Amniotic epithelial cell (primary cell): ENCODE measurements around the gene CACNA1A.
"Not testable (repeated sequence)": the region's sequence is repeated elsewhere in the genome, so short reads cannot be mapped to it uniquely, and the experiment has no call there.

ENCODE experiments used
- DNase-seq: peaks from one replicate; pipeline ENCODE4 v3.0.0-alpha.2; 2010; ENCODE audit warnings: low read depth

CACNA1A gene

DNA sequence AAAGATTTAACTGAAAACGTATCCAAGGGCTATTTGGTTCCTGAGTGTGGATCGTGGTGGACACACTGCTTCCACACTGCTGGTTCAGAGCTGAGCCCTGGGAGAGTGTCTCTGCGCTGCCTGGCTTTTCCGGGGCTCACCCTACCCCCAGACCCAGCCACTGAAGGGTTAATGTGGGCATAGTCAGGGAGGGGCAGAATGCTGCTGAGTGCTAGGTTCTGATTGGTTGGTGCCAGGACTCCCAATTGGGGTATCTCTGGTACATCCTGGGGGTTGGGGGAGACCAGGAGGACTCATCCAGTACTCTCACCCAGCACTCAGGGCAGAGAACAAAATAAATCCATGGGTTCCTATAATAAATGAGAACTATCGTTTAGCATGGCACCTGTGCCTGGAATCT is 142.3 kb downstream of the CACNA1A start:
- DNase-seq = no peak

DNA sequence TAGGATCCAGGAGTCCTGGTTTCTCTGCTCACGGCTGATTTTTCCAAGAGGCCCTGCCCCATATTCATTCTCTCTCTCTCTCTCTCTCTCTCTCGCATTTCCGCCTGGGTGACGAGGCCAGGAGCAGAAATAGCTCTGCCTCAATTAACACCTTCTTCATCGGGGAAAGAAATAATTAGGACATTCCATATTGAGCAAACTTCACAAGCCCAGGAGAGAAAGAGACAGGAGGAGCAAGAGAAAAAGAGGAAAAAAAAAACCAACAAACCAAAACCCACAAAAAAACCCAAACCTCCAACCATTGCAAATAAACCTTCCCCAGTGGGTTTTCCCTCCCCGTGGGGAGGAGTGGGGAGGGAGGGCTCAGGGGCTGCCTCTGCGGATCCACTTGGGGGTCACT is 143.0 kb downstream of the CACNA1A start:
- no peak for DNase-seq

DNA sequence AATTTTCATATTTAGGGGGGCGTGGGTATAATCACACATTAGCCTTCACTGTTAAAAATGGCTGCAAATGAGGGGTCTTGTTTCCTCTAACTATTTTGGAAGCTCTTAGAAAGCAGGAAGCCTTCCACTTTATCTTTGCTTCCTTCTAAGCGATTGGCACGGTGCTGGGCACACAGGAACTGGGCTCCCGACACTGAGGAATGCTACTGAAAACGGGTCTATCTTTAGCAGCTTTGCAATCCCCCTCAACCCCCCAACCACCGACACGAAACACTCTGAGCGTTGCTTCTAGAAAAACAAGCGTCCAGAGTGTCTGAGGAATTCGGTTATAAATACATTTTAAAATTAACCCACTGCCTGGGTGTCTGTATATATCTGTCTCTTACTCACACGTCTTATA is 143.6 kb downstream of the CACNA1A start:
- no peak for DNase-seq

DNA sequence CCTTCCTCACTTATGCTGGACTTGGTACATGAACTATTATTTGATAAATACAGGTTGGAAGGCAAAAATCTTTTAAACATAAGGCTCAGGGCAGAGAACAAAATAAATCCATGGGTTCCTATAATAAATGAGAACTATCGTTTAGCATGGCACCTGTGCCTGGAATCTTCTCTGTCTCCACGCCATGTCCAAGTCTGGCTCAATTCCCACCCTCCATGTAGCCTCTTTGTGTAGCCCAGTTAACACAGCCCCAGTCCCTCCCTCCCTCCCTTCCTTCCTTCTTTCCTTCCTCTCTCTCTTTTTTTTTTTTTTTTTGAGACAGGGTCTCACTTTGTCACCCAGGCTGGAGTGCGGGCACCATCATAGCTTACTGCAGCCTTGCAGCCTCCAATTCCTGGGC is 144.6 kb downstream of the CACNA1A start:
- DNase-seq = not testable (repeated sequence)

DNA sequence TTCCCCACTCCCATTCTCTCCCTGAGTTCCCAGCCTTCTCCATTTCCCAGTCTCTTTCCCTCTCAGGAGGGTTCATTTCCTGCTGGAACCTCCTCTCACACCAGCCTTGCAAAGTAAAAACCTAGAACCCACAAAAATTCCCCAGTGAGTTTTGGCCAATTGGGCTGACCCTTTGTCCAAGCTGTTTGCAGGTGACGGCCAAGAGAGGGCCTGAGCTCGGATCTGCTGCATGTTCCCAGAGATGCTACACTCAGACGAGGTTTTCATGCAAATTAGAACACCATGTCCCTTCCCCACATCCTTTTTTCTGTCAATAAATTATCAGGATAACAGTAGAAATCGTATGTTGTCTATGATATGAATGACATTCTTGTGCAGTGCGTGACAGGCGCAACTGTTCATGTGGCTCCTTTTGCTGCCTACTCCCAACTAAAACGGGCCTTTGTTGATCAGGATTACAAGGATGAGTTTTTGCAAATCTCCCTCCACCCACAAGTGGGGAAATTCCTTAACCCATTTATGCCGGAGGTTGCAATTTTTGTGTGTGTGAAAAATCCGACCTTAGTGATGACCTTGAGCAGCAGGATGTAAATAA is 149.5 kb downstream of the CACNA1A start:
- no peak for DNase-seq

DNA sequence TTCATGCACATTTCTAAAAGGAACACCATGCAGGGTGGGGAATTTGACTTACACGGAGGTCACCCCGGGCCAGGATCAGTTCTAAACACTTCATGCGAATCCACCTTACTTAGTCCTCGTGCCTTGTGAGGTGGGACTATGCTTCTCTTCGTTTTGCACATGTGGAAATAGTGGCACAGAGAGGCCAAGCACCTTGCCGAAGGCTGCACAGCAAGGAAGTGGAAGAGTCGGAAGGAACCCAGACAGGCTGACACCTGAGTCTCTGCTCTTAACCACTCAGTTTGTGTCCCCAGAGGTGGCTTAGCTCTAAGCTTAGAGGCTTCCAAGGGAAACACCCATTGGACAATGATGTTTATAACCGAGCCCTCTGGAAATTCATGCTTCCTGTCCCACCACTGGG is 150.1 kb downstream of the CACNA1A start:
- no peak for DNase-seq

DNA sequence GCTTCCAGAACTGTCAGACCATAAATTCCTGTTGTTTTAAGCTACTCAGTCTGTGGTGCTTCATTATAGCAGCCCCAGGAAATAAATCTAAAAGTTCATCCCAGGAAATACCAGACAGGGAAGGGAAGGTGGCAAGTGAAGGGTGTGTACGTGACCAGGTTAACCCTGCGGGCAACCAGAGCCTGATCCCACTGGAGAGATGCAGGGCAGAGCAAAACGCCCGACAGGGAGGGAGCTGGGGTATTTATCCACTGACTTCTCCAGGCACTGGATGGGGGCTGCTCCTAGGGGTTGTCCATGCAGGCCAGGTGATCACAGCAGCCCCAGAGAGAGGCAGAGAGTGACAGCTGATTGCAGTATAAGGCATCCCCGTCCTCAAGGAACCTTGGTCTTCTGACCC is 150.9 kb downstream of the CACNA1A start:
- DNase-seq = no peak

DNA sequence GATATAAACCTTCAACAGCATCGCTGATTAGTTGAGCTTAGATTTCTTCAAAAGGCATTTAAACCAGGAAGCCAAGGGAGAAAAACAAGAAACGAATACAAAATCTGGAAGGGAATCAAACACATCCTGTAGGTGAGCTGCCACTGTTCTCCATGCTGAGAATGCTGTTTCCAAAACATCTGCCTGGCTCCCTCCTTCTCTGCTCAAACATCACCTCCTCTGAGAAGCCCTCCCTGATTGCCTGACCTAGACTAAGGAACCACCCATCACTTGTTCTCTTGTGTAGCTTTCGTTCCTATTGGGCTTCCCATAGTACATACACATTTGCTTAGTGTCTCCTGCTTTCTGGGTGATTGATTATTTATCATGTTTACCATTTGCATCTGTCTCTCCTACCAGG is 152.7 kb downstream of the CACNA1A start:
- no peak for DNase-seq

DNA sequence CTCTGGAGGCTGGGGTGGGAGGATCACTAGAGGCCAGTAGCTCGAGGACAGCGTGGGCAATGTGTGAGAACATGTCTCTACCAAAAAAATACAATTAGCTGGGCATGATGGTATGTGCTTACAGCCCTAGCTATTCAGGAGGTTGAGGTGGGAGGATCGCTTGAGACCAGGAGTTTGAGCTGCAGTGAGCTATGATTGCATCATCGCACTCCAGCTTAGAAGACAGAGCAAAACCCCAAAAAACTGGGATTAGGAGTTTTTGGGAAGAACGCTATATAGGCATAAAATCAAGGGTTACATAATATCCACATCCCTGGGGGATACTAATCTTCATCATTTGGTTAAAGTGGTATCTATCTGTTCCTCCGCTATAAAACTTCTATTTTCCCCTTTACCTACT is 155.5 kb downstream of the CACNA1A start:
- no peak for DNase-seq

DNA sequence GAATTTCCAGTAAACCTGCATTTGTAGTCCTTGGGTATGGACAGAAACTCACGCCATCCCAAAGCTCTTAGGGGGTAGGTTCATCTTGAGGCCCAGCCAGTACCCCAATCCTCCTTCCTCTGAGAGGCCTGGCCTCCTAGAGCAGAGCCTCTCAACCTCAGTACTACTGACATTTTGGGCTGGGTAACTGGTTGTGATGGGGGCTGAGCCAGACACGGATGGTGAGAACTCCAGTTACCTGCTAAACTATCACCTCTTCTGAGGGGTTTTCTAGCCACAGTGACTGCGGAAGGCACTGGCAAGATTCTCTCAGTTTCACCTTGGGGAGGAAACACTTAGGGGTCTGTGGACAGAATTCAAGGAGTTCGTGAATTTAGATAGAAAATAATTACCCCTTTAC is 156.2 kb downstream of the CACNA1A start:
- DNase-seq = no peak

DNA sequence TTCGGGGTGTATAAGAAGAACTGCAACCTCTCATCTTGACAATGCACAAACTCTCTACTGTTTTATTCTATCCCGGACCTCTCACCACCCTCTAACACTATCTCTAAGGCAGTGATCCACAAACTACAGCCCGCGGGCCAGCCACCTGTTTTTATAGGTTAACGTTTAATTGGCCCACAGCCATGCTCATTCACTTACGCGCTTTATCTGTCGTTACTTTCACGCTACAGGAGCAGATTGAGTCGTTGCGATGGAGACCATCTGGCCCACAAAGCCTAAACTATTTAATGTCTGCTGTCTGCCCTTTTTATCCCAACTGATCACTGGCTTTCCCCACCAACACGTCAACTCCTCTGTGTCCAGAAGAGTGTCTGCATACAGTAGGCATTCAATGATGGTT is 158.9 kb downstream of the CACNA1A start:
- no peak for DNase-seq

DNA sequence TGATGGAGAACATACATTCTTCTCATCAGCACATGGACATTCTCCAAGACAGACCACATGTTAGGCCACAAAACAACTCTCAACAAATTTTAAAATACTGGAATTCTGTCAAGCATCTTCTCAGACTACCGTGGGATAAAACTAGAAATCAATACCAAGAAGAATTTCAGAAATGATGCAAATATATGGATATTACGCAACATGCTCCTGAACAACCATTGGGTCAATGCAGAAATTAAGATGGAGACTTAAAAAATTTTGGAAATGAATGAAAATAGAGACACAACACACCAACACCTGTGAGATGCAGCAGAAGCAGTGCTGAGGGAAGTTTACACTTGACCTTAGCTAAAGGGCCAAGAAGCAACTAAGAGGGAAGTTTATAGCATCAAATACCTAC is 162.8 kb downstream of the CACNA1A start:
- DNase-seq = no peak

DNA sequence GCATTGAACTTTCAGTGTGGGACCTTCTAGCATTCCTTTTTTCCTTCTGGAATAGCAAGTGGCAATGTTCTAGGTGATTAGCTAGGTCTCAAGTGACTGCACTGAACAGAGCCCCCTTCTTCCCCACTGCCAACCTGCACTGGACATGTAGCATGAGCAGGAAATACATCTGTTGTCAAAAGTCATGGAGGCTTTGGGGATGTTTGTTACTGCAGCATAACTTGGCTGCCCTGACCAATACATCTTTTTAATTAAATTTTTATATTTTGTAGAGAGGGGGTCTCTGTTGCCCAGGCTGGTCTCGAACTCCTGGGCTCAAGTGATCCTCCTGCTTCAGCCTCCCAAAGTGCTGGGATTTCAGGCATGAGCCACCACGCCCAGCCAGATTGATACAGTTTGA is 163.6 kb downstream of the CACNA1A start:
- no peak for DNase-seq

DNA sequence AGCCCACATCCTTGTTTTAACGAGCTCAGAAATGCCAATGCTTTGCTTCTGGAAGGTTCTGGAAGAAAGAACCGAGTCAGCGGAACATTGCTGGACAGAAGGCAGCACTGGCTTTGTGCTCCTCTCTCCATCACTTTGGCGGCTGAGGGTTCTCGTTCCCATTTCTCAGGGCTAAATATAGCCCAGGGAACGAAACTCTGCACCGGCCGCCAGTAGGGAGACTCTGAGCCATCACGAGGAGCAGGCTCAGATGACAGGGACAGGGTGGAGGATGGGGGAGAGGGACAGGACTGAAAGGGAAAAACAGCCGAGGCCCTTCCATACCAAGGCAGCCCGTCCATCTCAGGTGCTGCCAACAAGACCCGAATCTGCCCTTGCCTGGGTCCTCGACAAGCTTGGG is 166.4 kb downstream of the CACNA1A start:
- DNase-seq = no peak

DNA sequence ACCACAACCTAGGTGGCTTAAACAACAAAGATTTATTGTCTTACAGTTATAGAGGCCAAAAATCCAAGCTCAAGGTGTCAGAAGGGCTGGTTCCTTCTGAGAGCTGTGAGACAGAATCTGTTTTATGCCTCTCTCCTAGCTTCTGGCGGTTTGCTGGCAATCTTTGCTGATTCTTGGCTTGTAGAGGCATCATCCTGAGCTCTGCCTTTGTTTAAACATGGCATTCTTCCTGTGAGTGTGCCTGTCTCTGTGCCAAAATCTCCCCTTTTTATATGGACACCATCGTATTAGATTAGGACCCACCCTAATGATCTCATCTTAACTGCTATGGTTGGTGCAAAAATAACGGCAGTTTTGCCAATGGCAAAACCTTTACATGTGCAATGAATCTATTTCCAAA is 169.1 kb downstream of the CACNA1A start:
- DNase-seq = no peak

DNA sequence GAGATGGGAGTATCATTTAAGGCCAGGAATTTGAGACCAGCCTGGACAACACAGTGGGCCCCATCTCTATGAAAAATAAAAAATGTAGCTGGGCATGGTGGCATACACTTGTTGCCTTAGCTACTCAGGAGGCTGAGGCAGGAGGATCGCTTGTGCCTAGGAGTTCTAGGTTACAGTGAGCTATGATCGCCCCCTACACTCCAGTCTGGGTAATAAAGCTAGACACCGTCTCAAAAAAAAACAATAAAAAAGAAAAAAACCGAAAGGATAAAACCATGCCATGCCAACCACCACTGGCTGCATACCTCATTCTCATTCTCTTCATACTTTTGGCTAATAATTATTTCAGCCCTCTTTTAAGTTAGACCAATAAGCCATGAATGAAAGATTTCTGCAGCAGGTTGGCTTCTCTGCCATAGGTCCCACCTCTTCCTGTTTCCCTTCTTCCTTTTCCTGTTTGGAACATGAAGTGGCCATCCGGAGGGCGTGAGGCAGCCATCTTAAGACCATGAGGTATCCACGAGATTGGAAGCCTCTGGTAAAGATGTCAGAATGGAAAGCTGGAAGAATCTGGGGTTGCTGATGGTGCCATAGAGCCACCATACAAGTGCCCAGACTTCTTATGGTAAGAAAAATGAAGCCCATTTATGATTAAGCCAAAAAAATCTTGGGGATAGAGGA is 171.3 kb downstream of the CACNA1A start:
- DNase-seq = no peak

DNA sequence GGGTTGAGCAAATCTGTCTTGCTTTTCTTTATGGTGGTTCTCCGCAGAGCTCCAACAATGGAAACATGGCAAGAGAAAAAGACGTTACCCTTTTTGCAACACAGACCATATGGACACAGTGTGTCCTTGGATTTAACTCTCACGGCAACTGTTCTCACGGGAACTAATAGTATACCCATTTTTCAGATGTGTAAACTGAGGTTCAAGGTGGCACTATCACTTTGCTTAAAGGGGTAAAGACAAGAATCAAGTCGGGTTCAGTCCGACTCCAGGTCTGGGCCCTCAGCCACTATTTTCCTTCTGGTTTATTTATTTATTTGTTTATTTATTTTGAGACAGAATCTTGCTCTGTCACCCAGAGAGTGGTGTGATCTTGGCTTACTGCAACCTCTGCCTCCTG is 176.0 kb downstream of the CACNA1A start:
- DNase-seq = no peak

DNA sequence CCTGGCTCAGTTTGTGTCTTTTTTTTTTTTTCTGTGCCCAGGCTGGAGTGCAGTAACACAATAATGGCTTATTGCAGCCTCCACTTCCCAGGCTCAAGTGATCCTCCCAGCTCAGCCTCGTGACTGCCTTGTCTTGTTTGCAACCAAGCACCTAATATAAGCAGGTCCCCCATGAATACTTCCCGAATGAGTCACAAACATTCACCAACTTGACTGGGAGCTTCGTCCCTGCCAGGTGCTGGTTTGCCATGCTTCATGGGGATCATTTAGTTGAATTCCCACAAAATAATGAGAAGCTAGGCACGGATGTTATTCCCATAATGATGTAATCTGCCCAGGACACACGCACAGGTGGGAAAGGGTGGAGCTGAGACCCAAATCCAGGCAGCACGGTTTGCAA is 176.5 kb downstream of the CACNA1A start:
- no peak for DNase-seq

DNA sequence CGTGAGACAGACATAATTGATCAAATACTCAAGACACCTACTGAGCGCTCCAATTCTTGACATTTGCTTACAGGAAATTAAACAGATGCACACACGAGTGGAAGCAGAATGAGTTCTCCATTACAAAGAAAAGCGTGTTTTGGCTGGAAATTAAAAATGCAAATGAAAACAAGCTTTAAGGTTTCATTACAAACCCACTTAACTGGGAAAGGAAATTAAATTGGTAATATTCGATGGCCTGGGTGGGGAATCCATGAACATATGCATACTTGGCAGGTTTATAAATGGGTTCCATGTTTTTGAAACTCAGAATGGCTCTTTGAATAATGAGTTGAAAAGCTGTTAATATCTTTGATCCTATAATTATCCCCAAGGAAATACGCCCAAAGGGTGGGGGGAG is 178.0 kb downstream of the CACNA1A start:
- DNase-seq = no peak

DNA sequence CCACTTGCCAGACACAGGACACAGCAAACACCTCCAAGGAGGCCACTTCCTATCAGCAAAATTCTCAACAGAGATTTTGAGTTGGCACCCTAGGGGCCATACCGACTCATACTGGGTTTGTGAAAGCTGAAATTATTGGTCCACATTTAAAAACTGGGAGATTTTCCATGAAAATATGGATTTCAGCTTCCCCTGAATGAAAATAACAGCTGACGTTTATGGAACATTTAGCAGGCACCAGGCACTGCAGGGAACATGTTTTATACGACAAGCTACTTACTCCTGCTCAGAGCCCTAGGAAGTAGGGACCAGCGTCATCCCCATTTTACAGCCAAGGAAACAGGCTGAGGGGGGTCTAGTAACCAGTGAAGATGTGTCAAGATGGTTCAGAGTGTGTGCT is 186.8 kb downstream of the CACNA1A start:
- DNase-seq = no peak

DNA sequence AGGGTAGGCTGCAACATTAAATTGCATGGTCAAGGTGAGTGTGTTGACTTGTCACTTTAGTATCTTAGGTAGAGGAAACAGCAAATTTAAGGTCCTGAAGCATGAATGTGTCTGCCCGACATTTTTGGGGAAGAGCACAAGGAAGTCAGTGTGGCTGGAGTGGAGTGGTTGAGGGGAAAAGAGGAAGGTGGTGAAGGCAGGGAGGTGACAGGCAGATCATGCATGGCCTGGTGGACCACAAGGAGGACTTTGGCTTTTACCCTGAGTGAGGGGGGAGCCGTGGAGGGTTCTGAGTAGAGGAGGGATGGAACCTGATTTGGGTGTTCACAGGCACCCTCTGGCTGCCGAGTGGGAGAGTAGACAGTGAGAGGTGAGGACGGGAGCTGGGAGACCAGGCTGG is 188.1 kb downstream of the CACNA1A start:
- DNase-seq = no peak

DNA sequence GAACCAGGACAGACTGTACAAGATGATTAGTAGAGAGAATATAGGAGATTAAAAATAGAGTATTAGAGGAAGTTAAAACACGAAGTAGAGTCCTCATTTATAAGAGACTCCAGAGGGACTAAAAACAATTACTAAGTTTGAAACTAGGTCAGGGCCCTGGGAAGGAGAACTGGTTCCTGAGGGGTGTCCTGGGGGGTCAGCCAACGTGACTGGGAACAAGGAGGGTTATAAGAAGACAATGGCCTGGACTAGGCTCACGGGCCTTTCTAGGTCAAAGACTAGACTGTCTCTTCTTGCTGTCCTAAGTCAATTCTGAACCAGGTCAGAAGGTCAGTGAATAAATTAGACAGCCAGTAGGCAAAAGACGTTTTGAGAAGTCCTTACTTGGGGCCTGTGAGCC is 190.8 kb downstream of the CACNA1A start:
- no peak for DNase-seq

DNA sequence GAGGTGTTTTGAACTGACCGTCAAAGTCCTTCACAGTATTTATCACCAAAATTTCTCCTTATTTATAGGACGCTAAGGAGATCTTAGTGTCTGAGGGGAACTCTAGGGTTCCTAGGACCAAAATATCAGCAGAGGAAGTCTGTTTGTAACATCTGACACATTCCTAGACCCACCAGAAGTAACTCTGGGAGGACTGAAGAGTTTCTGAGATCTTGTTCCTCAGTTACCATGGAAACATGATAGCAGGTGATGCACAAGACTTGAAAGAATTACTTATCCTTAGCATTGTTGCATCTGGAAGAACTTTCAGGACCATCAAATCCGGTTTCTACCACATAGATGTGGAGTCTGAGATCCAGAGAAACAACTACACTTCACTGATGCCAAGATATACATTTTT is 191.5 kb downstream of the CACNA1A start:
- DNase-seq = no peak

DNA sequence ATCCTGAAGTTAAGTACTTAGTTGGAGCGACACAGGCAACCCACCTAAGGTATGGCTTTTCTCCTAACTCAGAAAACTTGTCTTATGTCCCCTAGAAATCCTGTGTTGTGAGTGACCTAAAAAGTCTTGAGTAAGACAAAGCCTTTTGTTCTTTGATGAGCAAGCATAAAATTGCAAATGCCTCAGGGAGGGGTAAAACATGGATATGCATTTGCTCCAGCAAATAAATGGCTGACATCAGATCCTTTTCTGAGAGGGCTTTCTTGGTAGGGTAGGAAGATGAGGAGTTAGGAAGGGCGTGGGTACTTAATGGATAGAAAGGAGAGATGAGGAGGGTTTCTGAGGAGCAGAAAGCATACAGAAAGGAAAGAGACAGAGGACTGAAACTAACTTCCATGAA is 192.4 kb downstream of the CACNA1A start:
- no peak for DNase-seq
